Measurements from ENCODE around the gene SCN1A.

- TF ChIP-seq POLR2A (IDR thresholded peaks at IDR 0.05; ENCODE audit: low read depth, low read length): no peak
- TF ChIP-seq POLR2AphosphoS5 (IDR thresholded peaks at IDR 0.05; ENCODE audit: low read depth, low read length): no peak
These were observed 186.0 kb downstream of the SCN1A start for GRCh38 chr2:165941827-165942226.
